ENCODE results near the gene SNTG2.

- TF ChIP-seq CTCF (conservative IDR thresholded peaks at IDR 0.05 in 1 of 2, IDR thresholded peaks at IDR 0.05 in 1 of 2; ENCODE audit: low read depth in 1 of 2, low read length in 2 of 2) (no peak), EZH2 (IDR thresholded peaks at IDR 0.05; ENCODE audit: low read length, missing control alignments) (no peak)
These were observed 232.7 kb downstream of the SNTG2 start for GRCh38 chr2:1183300-1183699.
